Activated CD4-positive, alpha-beta T cell treated with anti-CD3 and anti-CD28 coated beads, Interleukin-2, amount 50 U/mL, for 16 hours (primary cell): ENCODE results near the gene DPH5.
A peak's percentile ranks its signal among the peaks of the same experiment; 100 is the strongest.

Source experiments
- DNase-seq: peaks from one replicate; pipeline ENCODE4 v3.0.0-alpha.2; 2020

Gene DPH5

DNA sequence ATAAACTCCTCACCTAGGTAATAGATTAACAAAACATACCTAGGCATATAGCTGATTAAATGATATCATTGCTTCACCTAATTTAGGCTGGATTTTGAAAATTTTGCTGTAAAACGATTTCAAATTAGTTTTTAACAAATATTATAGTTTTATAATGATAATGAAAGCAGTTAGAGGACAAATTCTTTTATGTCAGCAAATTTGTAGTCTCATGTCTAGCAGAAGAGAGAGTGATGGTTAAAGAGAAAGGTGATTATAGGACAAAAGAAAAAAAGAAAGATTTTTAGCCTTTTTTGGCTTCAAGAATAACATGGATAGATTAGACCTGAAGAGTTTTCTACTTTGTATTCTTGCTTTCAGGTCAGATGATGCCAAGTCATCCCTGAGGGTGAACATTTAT is 3.6 kb upstream of the DPH5 start:
- no peak for DNase-seq

GRCh38 chr1:101028466-101028865 is 2.9 kb upstream of the DPH5 start:
- DNase-seq = no peak

- no peak for DNase-seq
Observed at GRCh38 chr1:101027194-101027772, 1.7 kb upstream of the DPH5 start.

DNA sequence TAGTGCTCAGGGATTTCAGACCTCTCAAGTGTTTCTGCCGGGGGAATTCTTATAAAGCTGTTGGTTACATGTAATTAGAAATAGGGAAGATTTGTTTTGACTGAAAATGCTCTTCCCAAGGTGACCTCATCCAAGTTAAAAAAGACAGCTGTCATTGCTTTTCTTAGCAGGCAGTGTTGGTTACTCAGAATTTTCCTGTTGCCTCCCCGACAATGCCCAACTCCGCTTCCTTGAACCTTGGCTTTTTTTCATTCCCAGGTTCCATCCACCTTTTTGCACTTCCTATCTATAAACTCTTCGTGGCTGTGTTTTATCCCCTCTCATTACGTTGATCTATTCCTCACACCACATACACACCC is 825 bp upstream of the DPH5 start:
- no peak for DNase-seq

- DNase-seq = peak; percentile 24
Observed at GRCh38 chr1:101025283-101025656, 314 bp downstream of the DPH5 start.

GRCh38 chr1:101022294-101022693 is 3.3 kb downstream of the DPH5 start:
- DNase-seq = no peak

- DNase-seq = no peak
Observed at GRCh38 chr1:101017448-101017847, 8.1 kb downstream of the DPH5 start.

- no peak for DNase-seq
Observed at GRCh38 chr1:101013776-101014175, 11.8 kb downstream of the DPH5 start.

DNA sequence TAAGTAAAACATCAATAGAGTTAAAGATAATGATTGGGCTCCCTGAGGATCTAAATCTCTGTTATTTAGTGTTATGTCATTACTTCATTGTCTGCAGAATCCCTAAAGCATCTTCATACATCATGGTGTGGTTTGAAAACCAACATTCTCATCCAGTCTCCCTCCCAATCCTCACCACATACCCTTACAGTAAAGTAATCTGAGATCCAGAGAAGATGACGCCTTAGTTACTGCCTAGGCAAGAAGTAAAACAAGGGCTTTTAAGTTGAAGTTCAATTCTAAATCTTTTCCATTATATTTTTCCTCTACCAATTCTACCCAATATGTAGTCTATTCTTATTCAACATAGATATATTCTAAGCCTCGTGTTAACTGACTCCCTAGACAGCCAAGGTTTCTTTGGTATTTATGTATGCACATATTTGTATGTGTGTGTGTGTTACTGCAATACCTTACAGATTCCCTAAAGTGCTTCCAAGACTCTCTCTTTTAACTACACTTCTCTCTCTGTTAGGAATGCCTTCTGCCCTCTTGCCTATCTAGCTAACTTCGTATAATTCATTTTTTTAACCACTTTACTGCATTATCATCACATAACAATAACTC is 17.3 kb downstream of the DPH5 start:
- no peak for DNase-seq

DNA sequence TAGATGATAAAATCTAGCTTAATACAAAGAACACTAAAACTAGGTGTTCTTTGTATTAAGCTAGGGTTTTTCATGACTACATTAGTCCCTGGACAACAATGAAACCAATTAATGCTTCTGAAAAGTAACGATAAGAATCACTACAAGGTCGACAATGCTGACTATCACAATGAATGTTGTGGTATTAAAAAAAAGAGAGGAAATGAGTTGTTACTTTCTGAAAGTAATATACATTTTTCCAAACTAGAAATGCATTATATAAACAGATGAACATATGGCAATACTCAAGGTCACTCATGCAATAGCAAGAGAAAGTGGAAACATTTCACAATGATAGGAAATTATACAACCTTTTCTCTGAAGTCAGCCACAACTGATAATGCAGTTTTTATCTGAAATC is 19.0 kb downstream of the DPH5 start:
- DNase-seq = peak; percentile 52

- peak; percentile 44 for DNase-seq
Observed at GRCh38 chr1:101005871-101006270, 19.7 kb downstream of the DPH5 start.

DNA sequence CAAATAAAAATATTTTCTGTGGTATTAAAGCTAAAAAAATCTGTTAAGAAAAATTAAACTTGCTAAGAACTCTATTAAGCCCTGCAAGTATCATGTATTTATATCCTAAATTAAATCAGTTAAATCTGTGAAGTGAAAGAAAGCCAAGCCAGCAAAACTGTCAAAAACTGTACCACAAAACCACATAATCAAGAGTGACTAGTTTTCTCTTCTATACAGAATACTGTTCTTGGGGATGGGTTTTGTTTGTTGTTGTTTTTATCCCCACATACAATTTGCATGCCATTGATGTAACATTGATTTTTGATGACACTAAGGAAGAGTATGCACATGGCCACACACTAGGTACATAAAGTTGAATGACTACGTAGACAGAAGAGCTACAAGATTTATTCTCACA is 20.4 kb downstream of the DPH5 start:
- DNase-seq = no peak

DNA sequence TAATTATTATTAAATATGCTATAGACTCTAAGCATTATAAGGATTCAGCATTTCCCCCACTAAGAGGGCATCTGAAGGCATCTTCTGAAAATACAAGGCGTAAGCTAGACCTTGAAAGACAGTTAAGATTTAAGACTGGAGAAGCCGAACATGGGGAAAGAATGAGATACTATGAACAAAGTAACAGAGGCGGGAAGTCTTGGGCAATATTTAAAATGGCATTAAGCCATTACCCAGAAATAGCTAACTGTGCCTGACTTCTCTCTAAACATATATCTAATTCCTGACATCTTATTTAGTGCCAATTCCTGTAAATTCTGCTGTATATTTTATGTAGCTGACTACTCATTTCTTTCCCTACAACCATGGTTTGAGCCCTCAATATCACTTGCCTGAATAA is 20.9 kb downstream of the DPH5 start:
- DNase-seq = no peak

DNA sequence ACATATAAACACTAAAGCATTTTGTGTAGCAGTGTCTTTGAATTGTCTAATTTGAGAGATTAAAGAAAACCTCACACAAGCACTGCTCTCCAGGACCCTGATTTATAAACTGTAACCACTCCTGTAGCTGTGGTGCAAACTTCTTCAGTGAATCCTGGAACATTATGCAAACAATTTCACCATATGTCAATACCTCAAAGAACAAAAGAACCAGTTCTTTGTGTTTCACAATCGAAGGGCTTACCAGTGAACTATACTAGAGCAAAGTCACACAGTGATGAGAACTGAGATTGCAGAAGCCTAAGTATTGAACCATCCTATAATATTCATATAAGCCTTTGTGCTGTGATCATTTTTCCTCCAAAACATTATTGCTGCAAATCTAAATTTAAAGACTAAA is 21.5 kb downstream of the DPH5 start:
- DNase-seq = no peak

DNA sequence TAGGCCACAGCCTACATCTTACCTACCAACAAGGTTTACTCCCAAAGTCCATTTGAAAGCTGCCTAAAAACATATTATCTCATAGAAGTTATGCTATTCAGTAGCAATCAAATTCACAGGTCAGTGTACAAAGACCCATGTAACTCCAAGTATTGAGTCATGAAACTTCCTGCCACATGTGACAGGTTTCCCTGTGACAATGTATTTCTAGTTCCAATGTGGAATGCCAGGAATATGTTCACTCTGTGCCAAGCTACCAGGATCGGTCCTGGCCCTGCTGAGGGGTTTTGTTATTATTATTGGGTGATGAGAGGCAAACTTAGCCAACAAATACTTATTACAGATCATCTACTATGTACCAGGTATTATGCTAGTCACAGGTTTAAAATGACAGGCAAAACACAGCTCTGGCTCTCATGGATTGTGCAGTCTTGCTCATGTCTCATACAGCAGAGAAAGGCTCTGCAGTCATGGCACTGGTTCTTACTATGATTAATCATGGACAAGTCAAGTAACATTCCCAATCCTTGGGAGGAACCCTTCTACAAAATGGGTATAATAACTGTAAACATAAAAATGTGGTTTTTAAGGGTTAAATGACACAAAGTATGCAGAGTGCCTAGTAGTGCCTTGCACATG is 22.5 kb downstream of the DPH5 start:
- DNase-seq = no peak

DNA sequence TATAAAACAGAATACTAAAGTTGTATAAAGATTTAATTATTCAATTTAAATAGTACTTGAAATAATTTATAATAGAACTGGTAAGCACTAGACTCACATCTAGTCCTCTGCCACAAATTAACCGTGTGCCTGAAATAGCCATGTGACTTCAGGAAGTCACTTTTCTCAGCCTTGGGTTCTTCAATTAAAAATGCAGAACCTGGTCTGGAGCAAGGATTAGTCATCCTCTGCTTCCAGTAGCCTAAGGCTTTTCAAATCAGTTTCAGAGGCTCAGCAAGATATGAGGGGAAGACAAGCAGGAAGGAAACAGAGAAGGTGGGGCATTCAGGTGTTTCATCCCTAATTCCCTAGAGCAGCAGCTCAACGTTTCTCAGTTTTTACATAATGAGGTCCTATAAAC is 23.0 kb downstream of the DPH5 start:
- DNase-seq = peak; percentile 17

GRCh38 chr1:101000131-101000873 is 25.3 kb downstream of the DPH5 start:
- DNase-seq = no peak

GRCh38 chr1:100998426-100998825 is 27.2 kb downstream of the DPH5 start:
- no peak for DNase-seq

DNA sequence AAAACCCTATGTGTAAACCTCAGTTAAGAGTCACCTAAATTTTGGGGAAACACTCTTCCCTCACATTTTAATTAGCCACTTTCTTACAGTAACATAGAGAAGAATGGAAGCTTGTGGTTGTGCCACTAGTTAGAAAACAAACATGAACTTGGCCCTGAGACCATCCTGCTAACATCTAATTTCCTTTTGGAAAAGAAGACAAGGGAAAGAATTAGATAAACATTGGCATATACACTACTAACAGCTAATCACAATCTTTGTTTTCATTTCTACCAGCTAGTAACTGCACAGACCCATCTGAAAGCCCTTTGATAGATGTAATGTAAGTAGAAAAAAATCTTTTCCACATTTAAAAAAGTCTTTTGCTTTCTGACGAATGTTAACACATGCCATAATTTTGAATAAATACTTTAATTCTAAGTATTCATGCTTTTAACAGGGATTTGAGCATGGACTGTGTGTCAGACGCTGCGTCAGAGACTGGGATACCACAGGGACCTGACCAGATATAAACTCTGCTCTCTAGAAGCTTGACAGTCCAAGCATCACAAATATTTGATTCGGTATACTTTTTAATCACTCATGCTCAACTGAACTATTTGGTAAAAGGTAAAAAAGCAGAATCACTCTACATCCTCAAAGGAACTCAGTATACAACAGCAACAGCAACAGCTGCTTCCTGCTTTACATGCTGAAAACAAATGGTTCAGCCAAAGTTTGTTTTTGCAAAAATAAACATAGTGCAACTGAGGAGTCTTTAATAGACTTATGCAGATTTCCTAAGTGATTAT is 30.2 kb downstream of the DPH5 start:
- DNase-seq = no peak

DNA sequence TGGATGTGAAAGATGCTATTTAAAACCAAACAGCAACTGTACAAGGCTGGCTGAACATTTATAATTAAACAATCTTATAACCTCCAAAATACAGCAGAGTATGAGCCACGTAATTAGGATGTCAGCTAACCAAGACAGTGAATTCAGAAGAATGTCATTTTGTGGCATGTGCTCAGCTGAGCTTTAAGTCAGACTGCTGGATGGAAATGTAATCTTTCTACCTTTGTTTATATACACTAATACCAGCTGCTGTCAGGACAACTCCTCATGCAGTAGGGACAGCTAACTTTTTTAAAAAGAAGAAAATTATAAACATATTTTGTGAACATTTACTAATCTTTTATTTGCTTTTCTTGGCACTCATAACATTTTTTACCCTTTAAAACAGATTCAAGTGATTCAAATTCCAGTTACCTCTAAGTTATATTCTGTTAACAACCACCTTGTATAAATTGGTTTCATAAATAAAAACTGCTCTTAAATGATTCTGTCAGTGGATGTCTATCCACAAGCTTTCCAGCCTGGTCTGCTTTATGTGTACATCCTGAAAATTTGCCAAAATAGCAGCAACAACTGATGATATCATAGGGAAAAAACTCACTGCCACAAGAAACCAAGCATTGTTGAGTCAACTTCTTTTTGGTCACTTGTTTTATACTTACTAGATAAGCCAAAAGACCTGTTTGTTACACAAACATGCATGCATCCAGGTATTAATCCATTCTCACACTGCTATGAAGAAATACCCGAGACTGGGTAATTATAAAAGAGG is 36.1 kb downstream of the DPH5 start:
- DNase-seq = no peak

DNA sequence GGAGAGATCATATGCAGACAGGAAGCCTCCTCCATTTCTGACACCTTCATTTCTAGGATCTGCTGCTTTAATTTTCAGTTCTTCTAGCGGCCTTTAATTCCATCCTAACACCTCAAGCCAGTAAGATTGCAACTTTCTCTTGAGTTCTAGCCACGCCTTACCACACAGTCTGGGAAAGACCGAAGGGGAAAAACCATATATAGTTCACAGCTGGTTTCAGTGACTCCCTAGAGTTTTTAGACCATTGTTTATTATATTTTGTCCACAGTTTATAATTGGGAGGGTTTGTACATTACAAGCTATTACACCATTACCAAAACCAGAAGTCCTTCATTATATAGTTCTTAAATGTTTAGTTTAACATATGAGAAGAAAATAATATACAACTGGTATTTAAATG is 37.5 kb downstream of the DPH5 start:
- DNase-seq = no peak

- no peak for DNase-seq
Observed at GRCh38 chr1:100982793-100983192, 42.8 kb downstream of the DPH5 start.

DNA sequence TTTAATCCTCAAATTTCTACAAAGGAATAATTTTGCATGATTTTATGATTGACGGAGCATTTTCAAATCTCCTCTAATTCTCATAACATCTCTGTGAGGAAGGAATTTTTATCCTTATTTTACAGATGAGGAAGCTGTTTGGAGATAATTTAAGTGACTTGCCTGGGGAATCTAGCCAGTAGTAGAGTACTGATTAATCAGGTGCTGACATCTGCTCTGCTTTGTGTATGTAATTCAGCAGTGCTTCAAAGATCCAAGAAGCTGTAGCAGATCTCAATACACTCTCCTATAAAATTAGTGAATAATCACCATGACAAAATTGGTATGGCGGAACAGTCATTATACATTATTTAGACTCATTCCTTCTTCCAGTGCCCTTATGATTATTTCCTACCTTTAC is 46.0 kb downstream of the DPH5 start:
- DNase-seq = no peak
